ENCODE measurements around the gene SLC17A6. TPM values are rescaled to one million over a fixed set of nuclear protein-coding genes. Genes with fewer than 3 reads are reported as not detected.

SLC17A6 gene
- total and polyA plus RNA-seq, 4 donors: not detected

DNA sequence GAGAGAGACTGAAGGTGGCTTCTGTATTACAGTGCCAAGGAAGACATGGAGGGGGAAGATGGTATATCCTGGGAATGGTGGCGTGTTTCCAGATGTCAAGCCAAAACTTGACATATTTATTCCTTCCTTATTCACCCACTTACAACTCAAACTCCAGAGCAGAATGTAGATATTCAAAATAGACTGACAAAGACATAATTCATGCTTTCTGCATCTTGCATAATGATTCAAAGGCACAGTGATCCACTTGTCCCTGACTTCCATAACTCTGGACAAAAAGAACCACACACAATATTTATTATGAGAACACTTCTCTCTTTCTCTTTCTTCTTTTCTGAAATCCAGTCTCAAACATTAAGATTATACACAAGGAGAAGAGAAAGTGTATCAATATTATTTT, 48.9 kb downstream of the SLC17A6 start:
- 66 to 71% methylated on average over 1 of the region's 1 CpG for WGBS, 2 donors
- no peak for TF ChIP-seq CTCF (IDR thresholded peaks at IDR 0.05; ENCODE audit: control extremely low read depth, extremely low read depth)
- DNase-seq (no peak), ATAC-seq (ENCODE audit: insufficient read depth, low FRiP score) (no peak)
- H3K27me3 ChIP-seq (ENCODE audit: control insufficient read depth in 3 of 3, insufficient read depth in 3 of 3, low read length in 2 of 3): no peaks in the 10 kb centered on the region
- H3K9me3 ChIP-seq (ENCODE audit: control insufficient read depth in 4 of 4, insufficient read depth in 3 of 4, low read length in 3 of 4): no peaks in the 10 kb centered on the region
- H3K4me1 ChIP-seq (ENCODE audit: control insufficient read depth in 5 of 5, insufficient read depth in 5 of 5, low read length in 5 of 5): peaks cover 0 to 2% (median 0%) of the 10 kb centered on the region in 5 donors
- no peak overlapping the region for H3K4me3 ChIP-seq
- H3K36me3 ChIP-seq (ENCODE audit: control insufficient read depth in 4 of 4, insufficient read depth in 4 of 4, low read length in 4 of 4): no peaks in the 10 kb centered on the region
- H3K27ac ChIP-seq (ENCODE audit: low read depth in 1 of 2, low read length in 1 of 2): no peak overlapping the region
- no peak overlapping the region for H3K9ac ChIP-seq (ENCODE audit: insufficient read depth in 1 of 2, low read length in 2 of 2)

- Histone ChIP-seq H3K27ac (ENCODE audit: low read depth in 1 of 2, low read length in 1 of 2) (no peak overlapping the region), H3K9me3 (ENCODE audit: control insufficient read depth in 4 of 4, insufficient read depth in 3 of 4, low read length in 3 of 4) (no peaks in the 10 kb centered on the region), H3K9ac (ENCODE audit: insufficient read depth in 1 of 2, low read length in 2 of 2) (no peak overlapping the region), H3K4me1 (ENCODE audit: control insufficient read depth in 5 of 5, insufficient read depth in 5 of 5, low read length in 5 of 5) (peaks cover 0 to 2% (median 0%) of the 10 kb centered on the region in 5 donors), H3K27me3 (ENCODE audit: control insufficient read depth in 3 of 3, insufficient read depth in 3 of 3, low read length in 2 of 3) (no peaks in the 10 kb centered on the region), H3K4me3 (no peak overlapping the region), H3K36me3 (ENCODE audit: control insufficient read depth in 4 of 4, insufficient read depth in 4 of 4, low read length in 4 of 4) (no peaks in the 10 kb centered on the region)
- no peak for TF ChIP-seq CTCF (IDR thresholded peaks at IDR 0.05; ENCODE audit: control extremely low read depth, extremely low read depth)
- no peak for DNase-seq
- no peak for ATAC-seq (ENCODE audit: insufficient read depth, low FRiP score)
- 91 to 93% methylated on average over 6 of the region's 6 CpGs for WGBS, 2 donors
Observed at GRCh38 chr11:22389526-22390282, 51.5 kb downstream of the SLC17A6 start.

GRCh38 chr11:22390283-22390655, 52.1 kb downstream of the SLC17A6 start:
- ATAC-seq (ENCODE audit: insufficient read depth, low FRiP score) (no peak), DNase-seq (no peak)
- no peaks in the 10 kb centered on the region for H3K36me3 ChIP-seq (ENCODE audit: control insufficient read depth in 4 of 4, insufficient read depth in 4 of 4, low read length in 4 of 4)
- WGBS, 2 donors: 70 to 81% methylated on average over 5 of the region's 5 CpGs
- TF ChIP-seq CTCF (IDR thresholded peaks at IDR 0.05; ENCODE audit: control extremely low read depth, extremely low read depth): no peak
- no peak overlapping the region for H3K9ac ChIP-seq (ENCODE audit: insufficient read depth in 1 of 2, low read length in 2 of 2)
- H3K27ac ChIP-seq (ENCODE audit: low read depth in 1 of 2, low read length in 1 of 2): no peak overlapping the region
- no peak overlapping the region for H3K4me3 ChIP-seq
- H3K27me3 ChIP-seq (ENCODE audit: control insufficient read depth in 3 of 3, insufficient read depth in 3 of 3, low read length in 2 of 3): no peaks in the 10 kb centered on the region
- H3K4me1 ChIP-seq (ENCODE audit: control insufficient read depth in 5 of 5, insufficient read depth in 5 of 5, low read length in 5 of 5): peaks cover 0 to 2% (median 0%) of the 10 kb centered on the region in 5 donors
- H3K9me3 ChIP-seq (ENCODE audit: control insufficient read depth in 4 of 4, insufficient read depth in 3 of 4, low read length in 3 of 4): no peaks in the 10 kb centered on the region

DNA sequence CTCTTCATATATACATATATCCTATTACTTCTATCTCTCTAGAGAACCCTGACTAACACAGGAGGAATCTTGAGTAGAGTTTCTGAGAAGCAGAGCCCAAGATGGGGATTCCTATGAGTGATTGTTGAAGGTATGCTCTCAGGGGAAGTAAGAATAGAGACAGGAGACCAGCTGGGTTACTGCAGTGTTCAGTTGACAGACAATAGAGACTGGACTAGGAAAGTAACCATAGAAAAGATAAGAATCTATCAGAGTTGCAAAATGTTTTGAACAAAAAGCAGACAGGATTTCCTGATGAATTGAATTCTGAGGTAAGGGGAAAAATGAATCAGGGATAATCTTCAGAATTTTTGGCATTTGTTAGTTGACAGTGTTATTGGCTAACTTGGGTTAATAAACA, 54.4 kb downstream of the SLC17A6 start:
- H3K27me3 ChIP-seq (ENCODE audit: control insufficient read depth in 3 of 3, insufficient read depth in 3 of 3, low read length in 2 of 3): no peaks in the 10 kb centered on the region
- no peak for TF ChIP-seq CTCF (IDR thresholded peaks at IDR 0.05; ENCODE audit: control extremely low read depth, extremely low read depth)
- ATAC-seq (ENCODE audit: insufficient read depth, low FRiP score) (no peak), DNase-seq (no peak)
- H3K9me3 ChIP-seq (ENCODE audit: control insufficient read depth in 4 of 4, insufficient read depth in 3 of 4, low read length in 3 of 4): no peaks in the 10 kb centered on the region
- H3K4me1 ChIP-seq (ENCODE audit: control insufficient read depth in 5 of 5, insufficient read depth in 5 of 5, low read length in 5 of 5): peaks cover 0 to 2% (median 0%) of the 10 kb centered on the region in 5 donors
- no peak overlapping the region for H3K4me3 ChIP-seq
- no peak overlapping the region for H3K9ac ChIP-seq (ENCODE audit: insufficient read depth in 1 of 2, low read length in 2 of 2)
- H3K27ac ChIP-seq (ENCODE audit: low read depth in 1 of 2, low read length in 1 of 2): no peak overlapping the region
- H3K36me3 ChIP-seq (ENCODE audit: control insufficient read depth in 4 of 4, insufficient read depth in 4 of 4, low read length in 4 of 4): no peaks in the 10 kb centered on the region
